GM12892 (cell line): ENCODE results near the gene NOC3L.

Source experiments
- POLR2A ChIP-seq: IDR thresholded peaks from 2 replicates; pipeline ENCODE4 v1.6.1; 2011; ENCODE audit warnings: low read depth, low read length, control low read depth
- POLR2AphosphoS5 ChIP-seq: IDR thresholded peaks from 2 replicates; pipeline ENCODE4 v1.6.1; 2011; ENCODE audit warnings: low read depth, low read length, control low read depth

GRCh38 chr10:94315975-94316464, 46.7 kb downstream of the NOC3L start:
- TF ChIP-seq POLR2A (no peak), POLR2AphosphoS5 (no peak)
